ENCODE results near the gene PLA2G4B.
A peak's percentile ranks its signal among the peaks of the same experiment; 100 is the strongest.

PLA2G4B gene

DNA sequence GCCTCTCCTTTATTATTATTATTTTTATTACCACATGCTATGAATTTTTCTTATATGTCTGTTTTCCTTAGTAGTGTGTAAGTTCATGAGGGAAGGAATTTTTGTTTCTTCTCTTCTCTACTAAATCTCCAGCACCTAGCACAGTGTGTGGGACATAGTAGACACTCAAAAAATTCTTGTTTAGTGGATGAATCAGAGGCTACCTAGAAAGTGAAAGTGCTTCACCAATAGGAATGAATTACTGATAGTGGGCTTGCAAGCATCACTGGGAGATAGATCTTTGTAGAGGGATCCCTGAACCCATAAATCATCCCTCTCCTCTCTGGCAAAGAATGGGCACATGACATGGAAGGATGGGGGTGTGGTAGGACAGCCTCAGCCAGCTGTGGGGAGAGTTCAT lies 46.7 kb downstream of the PLA2G4B start:
- no peak for DNase-seq (ENCODE audit: low read depth in 2 of 3, low spot score in 2 of 3)

DNA sequence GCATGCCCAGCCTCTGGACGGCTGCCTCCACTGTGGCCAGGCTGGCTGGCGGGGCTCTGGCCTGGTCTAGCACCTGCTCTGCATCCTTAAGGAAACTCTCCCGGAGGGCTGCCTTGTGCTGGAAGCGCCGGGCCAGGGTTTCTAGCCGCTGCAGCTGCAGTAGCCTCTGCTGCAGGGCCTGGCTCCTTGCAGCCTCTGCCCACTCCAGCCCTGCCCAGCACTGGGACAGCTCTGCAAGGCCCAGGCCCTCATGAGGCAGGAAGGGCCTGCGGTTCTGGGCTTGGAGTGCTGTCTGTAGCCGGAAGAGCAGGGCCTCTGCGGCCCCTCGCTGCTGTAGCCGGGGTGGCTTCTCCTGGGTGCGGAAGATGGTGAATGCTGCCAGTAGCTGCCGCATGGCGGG lies 47.2 kb downstream of the PLA2G4B start:
- no peak for DNase-seq (ENCODE audit: low read depth in 2 of 3, low spot score in 2 of 3)

DNA sequence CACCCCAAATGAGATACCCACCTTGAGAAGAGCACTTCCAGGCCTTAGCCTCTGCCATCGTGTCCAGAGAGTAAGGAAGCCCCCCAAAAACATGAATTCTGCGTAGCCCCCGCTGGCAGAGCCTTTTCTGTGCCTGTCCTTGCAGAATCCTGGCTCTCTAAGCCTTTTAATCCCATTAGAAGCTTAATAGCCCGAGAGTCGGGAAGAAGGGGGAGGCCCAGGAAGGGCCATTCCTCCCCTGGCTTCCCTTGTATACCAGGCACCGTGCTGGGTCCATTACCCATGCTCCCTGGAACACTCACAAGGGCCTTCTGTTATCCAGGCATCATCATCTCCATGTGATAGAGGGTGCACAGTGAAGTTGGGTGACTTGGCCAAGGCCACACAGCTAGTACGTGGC lies 48.1 kb downstream of the PLA2G4B start:
- no peak for DNase-seq (ENCODE audit: low read depth in 2 of 3, low spot score in 2 of 3)

DNA sequence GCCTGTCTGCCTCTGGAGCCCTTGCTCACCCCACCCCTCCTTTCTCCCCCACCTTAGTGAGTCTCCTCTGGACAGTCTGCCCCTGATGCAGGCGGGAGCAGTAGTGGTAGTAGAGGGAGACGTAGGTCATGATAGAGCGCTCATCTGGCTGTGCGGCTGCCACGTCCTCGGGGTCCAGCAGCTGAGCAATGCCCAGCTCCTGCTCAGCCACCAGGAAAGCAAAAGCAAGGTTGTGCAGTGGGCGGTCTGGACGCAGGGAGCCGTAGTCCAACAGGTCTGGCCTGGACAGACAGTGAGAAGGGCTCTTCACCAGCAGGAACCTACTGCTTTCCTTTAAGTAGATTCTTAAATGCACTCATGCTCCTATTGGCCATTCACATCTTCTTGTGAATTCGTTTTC lies 48.5 kb downstream of the PLA2G4B start:
- no peak for DNase-seq (ENCODE audit: low read depth in 2 of 3, low spot score in 2 of 3)

DNA sequence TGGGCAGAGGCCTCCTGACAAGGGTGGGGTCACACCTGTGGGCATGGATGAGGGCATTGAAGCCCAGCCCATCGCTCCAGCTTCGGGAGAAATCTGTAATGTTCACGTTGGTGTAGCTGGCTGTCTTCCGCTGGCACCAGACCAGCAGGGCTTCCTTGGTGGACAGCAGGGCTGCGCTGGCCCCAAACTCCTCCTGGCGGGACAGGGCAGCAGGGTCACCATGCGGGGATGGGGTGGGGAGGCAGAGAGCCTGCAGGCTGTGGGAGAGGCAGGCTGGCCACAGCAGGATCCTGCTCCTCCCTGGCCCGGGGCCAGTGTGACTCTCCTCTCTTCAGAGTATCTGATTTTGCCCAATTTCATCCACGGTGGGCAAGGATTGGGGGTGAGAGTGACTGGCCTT lies 49.2 kb downstream of the PLA2G4B start:
- no peak for DNase-seq (ENCODE audit: low read depth in 2 of 3, low spot score in 2 of 3)

DNA sequence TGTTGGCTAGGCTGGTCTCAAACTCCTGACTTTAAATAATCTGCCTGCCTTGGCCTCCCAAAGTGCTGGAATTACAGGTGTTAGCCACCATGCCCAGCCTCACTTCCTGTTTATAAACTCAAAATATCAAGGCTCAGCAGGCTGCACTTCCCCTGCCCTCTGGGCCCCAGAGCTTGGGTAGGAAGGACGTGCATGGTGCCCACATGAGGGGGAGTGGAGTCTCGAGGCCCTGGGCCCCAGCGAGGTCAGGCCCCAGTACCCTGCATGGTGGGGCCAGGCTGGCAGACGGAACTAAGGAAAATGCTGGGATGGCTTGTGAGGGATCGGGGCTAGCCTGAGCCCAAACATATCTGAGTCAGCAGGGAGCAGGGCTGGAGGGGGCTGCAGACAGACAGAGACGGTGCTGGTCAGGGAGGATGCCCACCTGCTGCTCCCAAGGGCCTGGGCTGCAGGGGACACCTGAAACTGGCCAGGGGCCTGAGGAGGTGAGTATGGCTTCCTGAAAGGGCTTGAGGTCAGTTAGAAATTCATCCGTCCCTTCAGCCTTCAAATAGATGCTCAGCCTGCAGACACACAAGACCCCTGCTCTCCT lies 50.1 kb downstream of the PLA2G4B start:
- no peak for DNase-seq (ENCODE audit: low read depth in 2 of 3, low spot score in 2 of 3)

DNA sequence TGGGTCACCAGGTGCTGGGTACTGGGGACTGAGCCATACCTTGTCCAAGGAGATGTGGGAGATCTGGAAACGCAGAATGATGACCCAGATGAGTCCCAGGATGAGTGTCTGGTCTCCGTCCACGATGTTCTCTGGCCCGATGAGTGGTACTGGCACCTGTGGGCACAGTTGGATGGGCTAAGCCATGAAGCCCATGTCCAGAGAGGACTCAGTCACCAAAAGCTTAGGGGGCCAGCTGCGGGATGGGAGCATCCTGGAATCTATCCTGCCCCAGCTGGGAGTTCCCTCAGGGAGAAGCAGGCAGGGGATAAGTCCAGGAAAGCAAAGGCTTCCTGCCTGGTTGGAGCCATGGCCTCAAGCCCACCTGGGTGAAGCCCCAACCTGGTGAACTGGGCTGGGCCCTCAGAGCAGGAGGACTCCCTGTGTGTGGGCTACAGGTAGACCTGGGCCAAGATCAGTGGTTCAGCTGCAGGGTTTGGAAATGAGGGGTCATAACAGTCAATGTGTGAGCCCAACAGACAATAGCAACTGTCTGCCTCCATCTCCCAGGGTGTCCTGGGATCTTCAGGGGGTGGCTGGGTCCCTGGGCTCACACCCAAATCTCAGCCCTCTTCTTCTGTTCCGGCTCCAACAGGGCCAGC lies 51.5 kb downstream of the PLA2G4B start:
- no peak for DNase-seq (ENCODE audit: low read depth in 2 of 3, low spot score in 2 of 3)

DNA sequence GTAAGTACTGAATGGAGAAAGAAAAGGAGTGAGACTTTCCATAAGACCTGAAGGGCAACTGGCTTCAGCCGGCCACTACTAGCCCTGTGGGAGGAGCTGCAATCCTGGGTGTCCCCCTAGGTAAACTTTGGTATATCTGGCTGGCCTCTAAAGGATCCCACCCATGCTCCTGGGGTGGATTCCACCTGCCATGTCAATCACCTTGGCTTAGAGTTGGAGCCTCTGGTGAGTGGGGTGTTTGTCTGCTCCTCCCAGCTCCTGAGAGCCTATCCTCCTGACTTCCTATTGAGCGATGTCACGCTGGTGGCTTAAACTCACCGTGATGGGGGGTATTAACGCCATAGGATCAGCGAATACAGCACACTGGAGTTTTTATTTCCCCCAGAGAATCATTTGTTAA lies 52.6 kb downstream of the PLA2G4B start:
- no peak for DNase-seq (ENCODE audit: low read depth in 2 of 3, low spot score in 2 of 3)

DNA sequence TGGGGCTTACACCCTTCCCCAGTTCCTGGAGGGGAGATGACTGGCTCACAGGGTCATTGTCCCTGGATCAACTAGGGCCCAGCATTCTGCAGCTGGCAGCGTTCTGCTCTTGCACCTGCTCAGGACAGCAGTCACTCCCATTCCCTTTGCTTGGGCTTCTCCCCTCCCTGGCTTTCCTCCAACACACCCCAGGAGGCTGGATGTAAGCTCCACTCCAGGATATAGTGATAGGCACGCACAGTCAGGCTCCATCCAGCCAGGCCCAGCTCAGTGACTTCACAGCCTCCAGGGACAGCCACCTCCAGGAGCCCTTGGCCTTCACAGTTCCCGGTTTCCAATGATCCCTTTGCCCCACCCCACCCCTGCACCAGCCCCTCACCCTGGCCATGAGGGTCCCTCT lies 53.3 kb downstream of the PLA2G4B start:
- DNase-seq (ENCODE audit: low read depth in 2 of 3, low spot score in 2 of 3) = no peak

DNA sequence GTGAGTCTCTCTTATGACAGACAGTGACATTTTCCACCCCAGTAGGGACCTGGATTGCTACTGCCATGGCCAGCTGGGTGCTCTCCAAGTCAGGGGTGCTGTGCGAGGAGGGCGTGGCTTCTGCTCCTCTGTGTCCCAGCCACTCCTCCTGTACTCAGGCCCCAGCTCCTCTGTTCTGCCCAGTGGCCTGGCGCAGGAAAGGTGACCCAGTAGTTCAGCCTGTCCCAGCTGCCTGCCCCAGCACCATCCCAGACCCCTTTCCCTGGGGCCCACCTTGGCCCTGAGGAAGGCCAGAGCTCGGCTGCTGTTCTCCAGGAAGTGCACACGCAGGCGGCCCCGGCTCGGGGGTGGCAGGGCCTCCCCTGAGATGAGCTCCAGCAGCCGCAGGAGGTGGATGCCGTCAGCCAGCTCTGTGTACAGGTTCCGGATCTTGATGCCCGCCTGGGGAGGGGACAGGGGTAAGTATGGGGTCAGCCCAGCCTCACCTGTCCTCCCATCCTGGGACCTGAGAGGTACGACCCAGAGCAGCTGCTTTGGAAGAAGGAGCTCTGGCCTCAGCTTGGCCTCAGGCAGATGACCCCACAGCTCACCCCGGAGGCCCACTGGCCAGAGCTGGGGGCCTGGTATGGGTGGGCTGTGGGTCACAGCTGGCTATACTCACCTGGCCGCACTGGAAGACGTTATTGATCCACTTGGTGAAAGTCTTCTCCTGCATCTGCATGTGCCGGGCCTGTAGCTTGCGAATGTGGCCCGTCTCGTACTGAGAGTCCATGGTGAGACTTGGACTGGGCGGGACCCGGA lies 54.2 kb downstream of the PLA2G4B start:
- no peak for DNase-seq (ENCODE audit: low read depth in 2 of 3, low spot score in 2 of 3)

DNA sequence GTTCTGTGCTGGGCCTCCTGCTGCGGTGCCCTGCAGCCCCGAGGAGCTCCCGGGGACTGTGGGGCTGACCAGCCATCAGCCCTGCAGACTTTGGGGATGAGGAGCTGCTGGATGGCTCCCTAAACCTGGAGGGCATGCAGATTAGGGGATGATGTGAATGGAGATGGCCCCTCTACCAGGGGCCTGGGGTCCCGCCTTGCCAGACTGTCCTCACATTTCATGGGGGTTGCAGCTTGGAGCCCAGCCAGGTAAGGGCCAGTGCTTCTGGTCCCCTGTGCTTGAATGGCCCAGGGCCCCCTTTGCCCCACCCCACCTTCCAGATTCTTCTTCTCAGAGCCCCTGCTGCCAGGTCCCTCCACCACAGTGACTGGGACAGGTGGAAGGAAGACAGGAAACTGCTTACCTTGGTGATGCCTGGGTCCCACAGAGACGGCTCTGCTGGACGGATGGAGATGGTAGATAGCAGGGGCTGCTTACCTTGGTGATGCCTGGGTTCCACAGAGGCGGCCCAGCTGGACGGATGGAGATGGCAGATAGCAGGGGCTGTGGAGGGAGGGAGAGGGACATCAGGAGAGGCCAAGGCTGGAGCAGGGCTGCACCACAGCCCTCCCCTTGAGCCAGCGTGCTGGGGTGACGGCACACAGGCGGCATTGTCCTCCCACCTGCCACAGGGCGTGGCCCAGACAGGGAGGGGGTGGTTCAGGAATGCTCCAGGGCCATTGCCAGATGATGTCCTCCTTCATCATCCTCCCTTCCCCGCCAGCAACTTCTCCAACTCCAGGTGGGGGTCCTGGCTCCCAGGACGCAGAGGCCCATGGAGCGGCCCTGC lies 55.0 kb downstream of the PLA2G4B start, which contains the start of gene SPTBN5:
Gene SPTBN5 (minus strand): TSS at position 632 of the 829 bp plus-strand sequence. CDS start 556 bp downstream, at position 76.
- no peak for DNase-seq (ENCODE audit: low read depth in 2 of 3, low spot score in 2 of 3)

DNA sequence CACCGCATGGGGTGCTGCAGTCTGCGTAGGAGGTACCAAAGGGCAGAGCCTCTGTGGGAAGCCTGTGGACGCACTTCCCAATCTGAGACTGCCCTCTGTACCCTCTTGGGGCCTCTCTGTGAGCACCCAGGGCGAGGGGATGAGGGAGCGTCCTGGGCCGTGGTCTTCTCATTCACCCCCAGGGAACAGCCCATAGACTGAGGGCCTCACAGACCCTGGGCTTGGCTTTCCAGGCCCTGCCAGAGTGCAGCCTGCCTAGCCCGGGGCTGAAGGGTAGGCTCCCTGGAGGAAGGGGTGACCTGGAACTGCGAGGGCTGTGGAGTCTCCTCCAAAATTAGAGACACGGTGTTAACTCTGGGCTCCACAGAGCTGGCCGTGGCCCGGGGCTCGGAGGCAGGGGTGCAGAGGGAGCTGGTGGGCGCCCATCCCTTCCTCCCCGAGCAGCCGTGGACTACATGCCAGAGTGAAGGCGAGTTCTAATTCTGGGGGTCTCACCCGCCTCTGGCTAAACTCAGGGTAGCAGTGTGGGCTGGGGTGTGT lies 55.7 kb downstream of the PLA2G4B start:
- no peak for DNase-seq (ENCODE audit: low read depth in 2 of 3, low spot score in 2 of 3)

DNA sequence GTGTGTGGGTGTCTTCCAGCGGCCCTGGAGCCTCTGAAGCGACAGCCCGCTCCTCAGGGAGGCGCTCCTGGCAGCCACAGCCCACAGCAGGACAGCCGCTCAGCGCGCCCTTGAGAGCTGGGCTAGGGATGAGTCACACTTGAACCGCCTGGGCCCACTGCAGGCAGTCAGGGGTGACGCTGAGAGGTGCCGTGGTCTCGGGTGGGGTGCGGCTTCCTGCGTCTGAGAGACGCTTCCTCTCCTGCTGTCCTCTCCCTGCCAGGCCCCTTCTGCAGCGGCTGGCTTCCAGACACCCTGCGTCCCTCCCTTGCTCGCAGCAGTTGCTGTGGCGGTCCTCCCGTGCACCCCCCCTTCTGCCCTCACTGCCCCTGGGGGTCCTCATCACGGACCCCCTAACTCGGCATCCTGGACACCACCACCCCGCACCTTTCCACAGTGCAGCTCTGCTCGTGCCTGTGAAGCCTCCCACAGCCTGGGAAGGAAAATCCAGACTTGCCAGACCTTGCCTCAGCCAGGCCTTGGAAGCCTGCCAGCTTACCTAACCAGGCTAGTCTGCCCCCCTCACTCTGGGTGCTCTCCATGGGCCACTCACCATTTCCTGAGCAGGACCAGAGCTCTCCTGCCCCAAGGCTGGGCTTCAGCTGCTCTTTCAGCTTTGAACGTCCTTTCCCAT lies 56.3 kb downstream of the PLA2G4B start:
- DNase-seq (ENCODE audit: low read depth in 2 of 3, low spot score in 2 of 3) = peak; percentile 55 to 60 (median 55)

DNA sequence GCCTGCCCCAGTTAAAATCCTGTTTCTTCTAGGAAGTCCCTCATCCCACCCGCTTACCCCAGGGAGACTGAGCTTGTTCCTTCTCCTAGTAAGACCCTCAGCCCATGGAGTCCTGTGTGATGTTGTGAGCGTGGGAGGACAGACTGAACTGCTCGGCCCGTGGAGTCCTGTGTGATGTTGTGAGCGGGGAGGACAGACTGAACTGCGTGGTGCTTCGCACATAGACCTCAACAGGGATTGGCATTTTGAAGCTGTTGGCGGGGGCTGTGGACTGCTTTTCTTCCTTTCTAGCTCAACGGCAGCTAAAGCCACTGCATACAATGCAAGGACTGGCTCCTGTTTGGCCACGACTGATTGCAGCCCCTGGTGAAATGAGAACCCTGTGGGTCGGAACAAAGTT lies 56.8 kb downstream of the PLA2G4B start:
- no peak for DNase-seq (ENCODE audit: low read depth in 2 of 3, low spot score in 2 of 3)

DNA sequence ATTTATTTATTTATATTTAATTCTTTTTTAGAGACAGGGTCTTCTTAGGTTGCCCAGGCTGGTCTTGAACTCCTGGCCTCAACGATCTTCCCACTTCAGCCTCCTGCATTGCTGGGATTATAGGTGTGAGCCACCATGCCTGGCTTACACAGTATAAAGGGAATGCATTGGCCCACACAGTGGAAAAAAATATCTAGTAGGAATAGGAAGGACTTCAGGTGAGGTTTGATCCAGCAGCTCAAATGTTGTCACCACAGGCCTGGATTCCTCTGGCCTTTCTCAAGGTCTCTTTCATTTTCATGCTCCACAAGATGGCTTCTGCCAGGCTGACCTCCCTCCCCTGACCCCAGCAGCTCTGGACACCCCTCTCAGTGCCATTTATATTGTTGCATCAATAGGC lies 57.3 kb downstream of the PLA2G4B start:
- no peak for DNase-seq (ENCODE audit: low read depth in 2 of 3, low spot score in 2 of 3)

DNA sequence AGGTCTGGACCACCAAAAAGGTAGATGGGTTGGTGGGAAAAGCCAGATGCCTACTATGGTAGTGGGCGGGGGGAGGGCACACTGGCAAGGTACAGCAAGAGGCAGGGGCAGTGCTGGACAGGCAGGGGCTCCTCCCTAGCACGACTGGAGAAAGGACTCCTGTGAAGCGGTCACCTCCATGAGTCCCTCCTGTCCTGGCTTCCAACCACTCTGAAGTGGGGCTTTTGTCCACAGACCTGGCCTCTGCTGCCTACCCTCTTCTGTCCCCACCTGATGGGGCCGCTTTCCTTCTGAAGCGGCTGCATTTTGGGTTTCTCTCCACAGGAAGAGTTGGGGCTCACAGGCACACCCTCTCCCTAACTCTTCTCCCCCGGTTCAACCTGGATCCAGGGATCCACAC lies 57.9 kb downstream of the PLA2G4B start:
- DNase-seq (ENCODE audit: low read depth in 2 of 3, low spot score in 2 of 3) = no peak

DNA sequence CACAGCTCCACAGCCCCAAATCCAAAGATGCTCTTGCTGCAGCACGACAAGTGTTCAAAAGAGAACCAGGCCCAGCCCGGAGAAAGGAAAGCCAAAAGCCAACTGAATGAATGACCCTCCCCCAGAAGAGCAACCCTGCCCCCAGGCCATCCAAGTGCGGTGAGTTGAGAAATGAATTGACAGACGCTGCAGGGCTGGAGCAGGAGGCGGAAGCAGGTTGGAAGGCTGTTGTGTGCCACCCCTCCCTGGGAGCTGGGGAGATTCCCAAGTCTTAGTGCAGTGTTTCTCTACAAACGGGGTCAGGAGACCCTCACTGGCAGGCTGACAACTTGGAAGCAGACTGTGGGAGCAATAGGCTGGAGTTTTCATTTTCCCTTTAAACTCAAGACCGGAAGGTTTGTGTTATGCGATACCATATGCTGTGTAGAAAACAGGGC lies 58.7 kb downstream of the PLA2G4B start:
- no peak for DNase-seq (ENCODE audit: low read depth in 2 of 3, low spot score in 2 of 3)
